Progenitor cell of endocrine pancreas (in vitro differentiated cells): ENCODE results near the gene SEMA4D. TPM values are rescaled to one million over a fixed set of nuclear protein-coding genes. Genes with fewer than 3 reads are reported as not detected.

Source experiments
- DNase-seq: peaks from one replicate; pipeline ENCODE4 v3.0.0; 2021; ENCODE audit warnings: low spot score; ENCODE audit not compliant: unreplicated experiment
- H3K27ac Mint-ChIP-seq: 2 replicates; pipeline ENCODE4 v1.8.0; 2021; ENCODE audit warnings: mild to moderate bottlenecking, moderate library complexity, mixed read lengths
- H3K27me3 Mint-ChIP-seq: 2 replicates; pipeline ENCODE4 v1.8.0; 2021; ENCODE audit warnings: mixed read lengths
- H3K36me3 Mint-ChIP-seq: 2 replicates; pipeline ENCODE4 v1.8.0; 2022; ENCODE audit warnings: mixed read lengths; ENCODE audit not compliant: insufficient read depth
- H3K4me1 Mint-ChIP-seq: 2 replicates; pipeline ENCODE4 v1.8.0; 2021; ENCODE audit warnings: low read depth, mixed read lengths
- H3K4me3 Mint-ChIP-seq: 2 replicates; pipeline ENCODE4 v1.8.0; 2021; ENCODE audit warnings: low read depth, mild to moderate bottlenecking, moderate library complexity, mixed read lengths
- H3K9me3 Mint-ChIP-seq: 2 replicates; pipeline ENCODE4 v1.8.0; 2021; ENCODE audit warnings: low read depth, mixed read lengths
- total RNA-seq: library from RNA; stranded (reverse); gene quantifications from 2 replicates; pipeline ENCODE4 v1.2.1, GENCODE V29; 2021
- TF ChIP-seq, protein P1 (sequence below): fragments of 200-600 bp; sonication (generic); IDR thresholded peaks from one replicate; pipeline ENCODE4 v1.5.0; 2021; ENCODE audit warnings: antibody characterized with exemption, mild to moderate bottlenecking; ENCODE audit not compliant: unreplicated experiment

Gene SEMA4D
- total RNA-seq, 1 donor from 2014 or later: 63.1 TPM

DNA sequence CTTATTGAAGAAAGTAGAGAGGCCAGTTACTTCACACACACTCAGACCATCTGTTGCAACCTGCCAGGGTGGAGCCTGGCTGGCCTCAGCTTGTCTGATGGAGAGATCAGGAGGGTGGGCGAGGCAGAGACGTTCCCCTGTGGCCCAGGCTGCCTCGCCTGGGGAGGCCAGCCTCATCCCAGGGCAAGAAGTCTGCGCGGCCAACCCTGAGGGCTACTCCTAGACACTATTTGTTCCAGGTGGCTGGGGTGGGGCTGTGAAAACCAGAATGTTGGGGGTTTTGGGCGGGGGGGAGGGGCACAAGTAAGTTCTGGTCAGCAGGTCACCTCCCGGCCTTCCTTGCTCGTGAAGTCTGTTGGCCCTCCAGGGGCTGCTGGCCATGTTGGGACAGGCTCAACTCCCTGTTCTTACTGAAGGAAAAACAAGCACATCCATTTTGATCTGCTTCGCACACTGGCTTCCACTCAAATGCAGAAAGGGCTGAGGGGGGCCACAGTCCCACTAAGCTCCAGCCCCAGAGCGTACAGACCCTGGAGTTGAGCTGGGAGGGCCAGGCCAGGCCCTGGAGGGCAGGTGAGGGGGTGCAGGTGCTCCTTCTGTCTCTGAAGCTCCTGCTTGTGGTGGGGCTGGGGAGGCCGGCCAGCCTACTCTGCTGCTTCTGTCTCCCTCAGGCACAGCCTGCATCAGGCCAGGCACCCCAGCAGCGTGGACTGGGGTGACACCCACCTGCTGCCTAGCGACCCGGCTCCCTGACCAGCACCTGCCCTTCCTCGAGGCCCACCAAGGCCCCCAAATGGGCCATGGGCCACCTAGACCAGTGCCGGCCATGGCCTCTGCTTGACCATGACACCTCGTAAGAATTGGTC, 133.0 kb downstream of the SEMA4D start:
- DNase-seq: no peak
- Mint-ChIP-seq H3K27me3 (no peaks in the 10 kb centered on the region), H3K27ac (no peak overlapping the region), H3K9me3 (no peaks in the 10 kb centered on the region), H3K36me3 (peaks cover 9% of the 10 kb centered on the region), H3K4me1 (peaks cover 7% of the 10 kb centered on the region), H3K4me3 (no peak overlapping the region)
- TF ChIP-seq, protein P1, sequence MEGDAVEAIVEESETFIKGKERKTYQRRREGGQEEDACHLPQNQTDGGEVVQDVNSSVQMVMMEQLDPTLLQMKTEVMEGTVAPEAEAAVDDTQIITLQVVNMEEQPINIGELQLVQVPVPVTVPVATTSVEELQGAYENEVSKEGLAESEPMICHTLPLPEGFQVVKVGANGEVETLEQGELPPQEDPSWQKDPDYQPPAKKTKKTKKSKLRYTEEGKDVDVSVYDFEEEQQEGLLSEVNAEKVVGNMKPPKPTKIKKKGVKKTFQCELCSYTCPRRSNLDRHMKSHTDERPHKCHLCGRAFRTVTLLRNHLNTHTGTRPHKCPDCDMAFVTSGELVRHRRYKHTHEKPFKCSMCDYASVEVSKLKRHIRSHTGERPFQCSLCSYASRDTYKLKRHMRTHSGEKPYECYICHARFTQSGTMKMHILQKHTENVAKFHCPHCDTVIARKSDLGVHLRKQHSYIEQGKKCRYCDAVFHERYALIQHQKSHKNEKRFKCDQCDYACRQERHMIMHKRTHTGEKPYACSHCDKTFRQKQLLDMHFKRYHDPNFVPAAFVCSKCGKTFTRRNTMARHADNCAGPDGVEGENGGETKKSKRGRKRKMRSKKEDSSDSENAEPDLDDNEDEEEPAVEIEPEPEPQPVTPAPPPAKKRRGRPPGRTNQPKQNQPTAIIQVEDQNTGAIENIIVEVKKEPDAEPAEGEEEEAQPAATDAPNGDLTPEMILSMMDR: no peak

DNA sequence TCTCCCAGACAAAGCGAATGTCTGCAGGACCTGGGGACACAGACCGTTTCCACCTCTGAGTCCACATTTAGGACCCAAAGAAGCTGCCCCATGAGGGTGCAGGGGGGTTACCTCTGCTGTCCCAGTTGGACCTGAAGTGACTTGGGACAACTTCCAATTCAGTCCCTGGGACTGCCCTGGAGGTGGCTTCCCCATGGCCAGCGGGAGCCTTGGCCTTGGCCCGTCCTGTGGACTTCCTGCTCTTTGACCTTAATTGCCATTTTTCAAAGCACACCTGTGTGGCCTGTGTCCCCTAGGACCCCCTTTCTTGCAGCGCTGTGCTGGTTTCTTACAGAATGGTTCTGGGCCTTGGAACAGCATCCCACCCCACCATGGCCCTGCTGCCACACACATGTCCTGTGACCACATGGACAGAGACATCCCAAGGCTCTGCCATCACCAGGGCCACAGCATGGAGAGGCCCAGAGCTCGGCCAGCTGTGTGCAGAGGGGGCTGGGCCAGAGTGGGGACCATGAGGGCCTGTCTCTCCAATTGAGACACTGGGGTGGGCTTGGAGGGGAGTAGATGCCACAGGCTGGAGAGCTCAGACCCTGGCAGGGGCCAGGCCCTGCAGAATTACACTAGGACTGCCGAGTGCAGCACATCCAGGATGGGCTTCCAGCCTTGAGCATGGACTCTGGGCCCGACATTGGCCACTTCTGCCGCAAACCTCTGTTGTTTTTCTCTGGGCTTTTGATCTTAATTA, 133.8 kb downstream of the SEMA4D start:
- H3K27me3 Mint-ChIP-seq: no peaks in the 10 kb centered on the region
- TF ChIP-seq, protein P1: no peak
- no peak for DNase-seq
- no peaks in the 10 kb centered on the region for H3K9me3 Mint-ChIP-seq
- peaks cover 10% of the 10 kb centered on the region for H3K4me1 Mint-ChIP-seq
- H3K4me3 Mint-ChIP-seq: no peak overlapping the region
- H3K27ac Mint-ChIP-seq: no peak overlapping the region
- H3K36me3 Mint-ChIP-seq: peaks cover 11% of the 10 kb centered on the region

DNA sequence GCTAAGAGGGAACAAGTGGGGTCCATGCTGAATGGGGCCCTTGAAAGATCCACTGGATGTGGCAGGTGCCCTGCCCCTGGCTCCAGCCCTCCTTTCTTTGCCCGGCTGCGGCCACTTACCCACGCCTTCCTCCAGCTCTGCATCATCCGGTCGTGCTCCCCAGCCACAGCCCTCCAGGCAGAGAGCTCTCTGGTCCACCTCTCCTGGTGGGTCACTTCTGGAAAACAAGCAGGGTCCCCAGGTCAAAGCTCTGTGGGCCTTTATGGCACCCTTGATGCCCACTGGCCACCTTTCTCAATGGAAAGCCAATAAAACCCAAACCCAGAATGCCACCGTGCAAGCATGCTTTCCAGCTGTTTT, 134.6 kb downstream of the SEMA4D start:
- H3K36me3 Mint-ChIP-seq: peaks cover 17% of the 10 kb centered on the region
- no peaks in the 10 kb centered on the region for H3K27me3 Mint-ChIP-seq
- no peak overlapping the region for H3K27ac Mint-ChIP-seq
- H3K4me3 Mint-ChIP-seq: no peak overlapping the region
- no peaks in the 10 kb centered on the region for H3K9me3 Mint-ChIP-seq
- peaks cover 16% of the 10 kb centered on the region for H3K4me1 Mint-ChIP-seq
- no peak for DNase-seq
- TF ChIP-seq, protein P1: no peak

DNA sequence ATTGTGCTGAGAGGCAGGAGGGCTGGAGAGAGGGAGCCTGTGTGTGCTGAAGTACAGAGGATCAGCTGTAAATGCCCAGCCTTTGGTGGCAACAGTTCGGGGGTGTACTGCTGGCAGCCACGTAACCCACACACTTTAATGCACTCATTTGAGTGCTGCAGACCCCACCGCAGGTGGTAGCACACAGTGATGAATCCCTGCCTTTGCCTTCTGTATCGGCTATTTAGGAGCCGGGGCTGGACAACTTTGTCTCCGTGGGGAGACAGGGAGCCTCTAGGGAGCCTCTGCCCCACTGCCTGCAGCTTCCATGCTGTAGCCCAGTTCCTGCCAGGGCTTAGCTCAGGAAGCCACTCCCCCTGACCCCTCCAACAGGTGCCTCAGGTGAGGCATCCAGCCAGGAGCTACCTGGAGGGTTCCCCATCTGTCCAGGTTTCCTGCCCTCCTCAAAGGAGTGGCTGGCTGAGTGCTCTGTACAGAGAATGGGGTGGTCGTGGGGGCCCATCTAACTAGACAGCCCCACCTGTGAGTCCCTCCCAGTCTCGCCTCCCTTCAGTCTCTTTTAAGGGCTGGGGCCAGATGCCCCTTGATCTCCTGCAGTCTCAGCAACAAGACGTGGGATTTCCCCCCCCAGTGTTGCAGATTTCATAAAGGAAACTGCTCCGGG, 135.1 kb downstream of the SEMA4D start:
- no peaks in the 10 kb centered on the region for H3K27me3 Mint-ChIP-seq
- DNase-seq: no peak
- H3K9me3 Mint-ChIP-seq: no peaks in the 10 kb centered on the region
- H3K4me1 Mint-ChIP-seq: peaks cover 18% of the 10 kb centered on the region
- H3K4me3 Mint-ChIP-seq: no peak overlapping the region
- peaks cover 19% of the 10 kb centered on the region for H3K36me3 Mint-ChIP-seq
- no peak overlapping the region for H3K27ac Mint-ChIP-seq
- TF ChIP-seq, protein P1: no peak
